ENCODE data around the gene RCAN1.

- no peak for TF ChIP-seq CTCF (IDR thresholded peaks at IDR 0.05; ENCODE audit: low read depth, low read length, poor library complexity, severe bottlenecking)
- TF ChIP-seq EZH2phosphoT487 (IDR thresholded peaks at IDR 0.05; ENCODE audit: borderline replicate concordance, low read length): no peak
Observed at GRCh38 chr21:34570313-34570712, 44.6 kb downstream of the RCAN1 start.
